OCI-LY1 (cell line): Measurements from ENCODE around the gene TSPYL6.

Experiments used
- H2AFZ ChIP-seq: fragments of 200-600 bp; sonication (generic), shearing (Covaris generic); 2 replicates; pipeline ENCODE4 v1.6.0; 2014; ENCODE audit warnings: antibody characterized with exemption, mild to moderate bottlenecking, low read length
- H3F3A ChIP-seq: fragments of 200-600 bp; sonication (generic), shearing (Covaris generic); 2 replicates; pipeline ENCODE4 v1.6.0; 2014; ENCODE audit warnings: mild to moderate bottlenecking, antibody characterized with exemption, low read length, moderate library complexity; ENCODE audit not compliant: insufficient read depth
- H3K27ac ChIP-seq: fragments of 200-600 bp; sonication (generic); 2 replicates; pipeline ENCODE4 v1.5.1; 2014; ENCODE audit warnings: low read length, mixed run types, mild to moderate bottlenecking, low read depth; ENCODE audit not compliant: poor library complexity, severe bottlenecking
- H3K27me3 ChIP-seq: fragments of 200-600 bp; sonication (generic); 2 replicates; pipeline ENCODE4 v1.6.0; 2014; ENCODE audit warnings: antibody characterized with exemption, mild to moderate bottlenecking, low read length, moderate library complexity; ENCODE audit not compliant: insufficient read depth
- H3K36me3 ChIP-seq: fragments of 200-600 bp; sonication (generic); 2 replicates; pipeline ENCODE4 v1.6.1; 2014; ENCODE audit warnings: mild to moderate bottlenecking, antibody characterized with exemption, low read length, moderate library complexity, mixed read lengths; ENCODE audit not compliant: insufficient read depth
- H3K4me1 ChIP-seq: fragments of 200-600 bp; sonication (generic); 2 replicates; pipeline ENCODE4 v1.5.1; 2014; ENCODE audit warnings: mild to moderate bottlenecking, low read length, moderate library complexity; ENCODE audit not compliant: insufficient read depth, severe bottlenecking
- H3K4me2 ChIP-seq: fragments of 200-600 bp; sonication (generic), shearing (Covaris generic); 2 replicates; pipeline ENCODE4 v1.6.1; 2014; ENCODE audit warnings: low read length
- H3K4me3 ChIP-seq: fragments of 200-600 bp; sonication (generic); 2 replicates; pipeline ENCODE4 v1.5.1; 2014; ENCODE audit warnings: low read length, low read depth, mild to moderate bottlenecking, mixed read lengths; ENCODE audit not compliant: poor library complexity, severe bottlenecking
- H3K79me2 ChIP-seq: fragments of 200-600 bp; shearing (Covaris generic); 2 replicates; pipeline ENCODE4 v1.6.1; 2016; ENCODE audit warnings: mixed run types, low read length, mixed read lengths; ENCODE audit not compliant: insufficient read depth
- H3K9ac ChIP-seq: fragments of 200-600 bp; sonication (generic), shearing (Covaris generic); 2 replicates; pipeline ENCODE4 v1.6.1; 2014; ENCODE audit warnings: mild to moderate bottlenecking, low read length, mixed read lengths
- H3K9me2 ChIP-seq: fragments of 200-600 bp; sonication (generic), shearing (Covaris generic); 2 replicates; pipeline ENCODE4 v1.6.1; 2014; ENCODE audit warnings: low read depth, mild to moderate bottlenecking, low read length, mixed read lengths
- H3K9me3 ChIP-seq: fragments of 200-600 bp; shearing (Covaris generic); 2 replicates; pipeline ENCODE4 v1.6.1; 2014; ENCODE audit warnings: low read length, mixed read lengths
- H4K20me1 ChIP-seq: fragments of 200-600 bp; sonication (generic), shearing (Covaris generic); 2 replicates; pipeline ENCODE4 v1.6.0; 2016; ENCODE audit warnings: mild to moderate bottlenecking, low read length; ENCODE audit not compliant: insufficient read depth
- EZH2 ChIP-seq: fragments of 200-600 bp; sonication (generic), shearing (Covaris generic); IDR thresholded peaks from 2 replicates; pipeline ENCODE4 v1.8.0; 2017; ENCODE audit warnings: borderline replicate concordance, mixed run types, mild to moderate bottlenecking, antibody characterized with exemption, low read length, moderate library complexity, mixed read lengths
- TF ChIP-seq, protein P1 (sequence below): fragments of 200-600 bp; sonication (generic), shearing (Covaris generic); IDR thresholded peaks from 2 replicates; pipeline ENCODE4 v1.5.1; 2017; ENCODE audit warnings: mild to moderate bottlenecking, antibody characterized with exemption, low read length, moderate library complexity, mixed read lengths

Gene TSPYL6

DNA sequence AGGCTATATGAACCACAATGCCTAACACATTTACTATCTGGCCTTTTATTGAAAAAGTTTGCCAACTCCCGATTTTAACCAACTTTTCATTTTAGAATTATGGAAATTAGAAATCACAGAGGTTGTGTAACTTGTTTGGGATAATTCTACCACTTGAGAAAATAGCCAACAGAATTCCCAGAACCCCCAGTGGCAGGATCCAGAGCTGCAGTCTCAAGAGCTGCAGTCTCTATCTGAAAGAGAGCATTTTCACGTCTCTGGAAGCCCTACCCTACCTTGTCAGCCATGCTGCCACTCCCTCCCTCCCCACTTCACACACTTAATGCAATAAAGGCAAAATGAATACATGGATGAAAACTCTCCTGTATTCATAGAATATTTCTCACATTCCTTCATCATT is 23.4 kb upstream of the TSPYL6 start:
- H3K27ac ChIP-seq: no peak overlapping the region
- H3K36me3 ChIP-seq: no peaks in the 10 kb centered on the region
- no peak overlapping the region for H3K9ac ChIP-seq
- TF ChIP-seq, protein P1, sequence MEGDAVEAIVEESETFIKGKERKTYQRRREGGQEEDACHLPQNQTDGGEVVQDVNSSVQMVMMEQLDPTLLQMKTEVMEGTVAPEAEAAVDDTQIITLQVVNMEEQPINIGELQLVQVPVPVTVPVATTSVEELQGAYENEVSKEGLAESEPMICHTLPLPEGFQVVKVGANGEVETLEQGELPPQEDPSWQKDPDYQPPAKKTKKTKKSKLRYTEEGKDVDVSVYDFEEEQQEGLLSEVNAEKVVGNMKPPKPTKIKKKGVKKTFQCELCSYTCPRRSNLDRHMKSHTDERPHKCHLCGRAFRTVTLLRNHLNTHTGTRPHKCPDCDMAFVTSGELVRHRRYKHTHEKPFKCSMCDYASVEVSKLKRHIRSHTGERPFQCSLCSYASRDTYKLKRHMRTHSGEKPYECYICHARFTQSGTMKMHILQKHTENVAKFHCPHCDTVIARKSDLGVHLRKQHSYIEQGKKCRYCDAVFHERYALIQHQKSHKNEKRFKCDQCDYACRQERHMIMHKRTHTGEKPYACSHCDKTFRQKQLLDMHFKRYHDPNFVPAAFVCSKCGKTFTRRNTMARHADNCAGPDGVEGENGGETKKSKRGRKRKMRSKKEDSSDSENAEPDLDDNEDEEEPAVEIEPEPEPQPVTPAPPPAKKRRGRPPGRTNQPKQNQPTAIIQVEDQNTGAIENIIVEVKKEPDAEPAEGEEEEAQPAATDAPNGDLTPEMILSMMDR: no peak
- no peaks in the 10 kb centered on the region for H4K20me1 ChIP-seq
- H3K9me3 ChIP-seq: no peaks in the 10 kb centered on the region
- no peak overlapping the region for H3K4me2 ChIP-seq
- no peaks in the 10 kb centered on the region for H3K79me2 ChIP-seq
- H3K4me3 ChIP-seq: no peak overlapping the region
- H3K4me1 ChIP-seq: no peaks in the 10 kb centered on the region
- no peak overlapping the region for H2AFZ ChIP-seq
- H3K27me3 ChIP-seq: no peaks in the 10 kb centered on the region
- no peaks in the 10 kb centered on the region for H3K9me2 ChIP-seq
- no peaks in the 10 kb centered on the region for H3F3A ChIP-seq

GRCh38 chr2:54275541-54275940 is 19.5 kb upstream of the TSPYL6 start:
- H3K9me3 ChIP-seq: no peaks in the 10 kb centered on the region
- H4K20me1 ChIP-seq: no peaks in the 10 kb centered on the region
- H2AFZ ChIP-seq: no peak overlapping the region
- no peaks in the 10 kb centered on the region for H3F3A ChIP-seq
- peaks cover 10% of the 10 kb centered on the region for H3K4me1 ChIP-seq
- no peak overlapping the region for H3K4me2 ChIP-seq
- peaks cover 5% of the 10 kb centered on the region; the same call in 1 of the 2 replicates for H3K36me3 ChIP-seq
- no peaks in the 10 kb centered on the region for H3K27me3 ChIP-seq
- no peak overlapping the region for H3K9ac ChIP-seq
- TF ChIP-seq, protein P1: no peak
- TF ChIP-seq EZH2: no peak
- no peak overlapping the region for H3K27ac ChIP-seq
- no peak overlapping the region for H3K4me3 ChIP-seq
- no peaks in the 10 kb centered on the region for H3K79me2 ChIP-seq
- H3K9me2 ChIP-seq: no peaks in the 10 kb centered on the region

DNA sequence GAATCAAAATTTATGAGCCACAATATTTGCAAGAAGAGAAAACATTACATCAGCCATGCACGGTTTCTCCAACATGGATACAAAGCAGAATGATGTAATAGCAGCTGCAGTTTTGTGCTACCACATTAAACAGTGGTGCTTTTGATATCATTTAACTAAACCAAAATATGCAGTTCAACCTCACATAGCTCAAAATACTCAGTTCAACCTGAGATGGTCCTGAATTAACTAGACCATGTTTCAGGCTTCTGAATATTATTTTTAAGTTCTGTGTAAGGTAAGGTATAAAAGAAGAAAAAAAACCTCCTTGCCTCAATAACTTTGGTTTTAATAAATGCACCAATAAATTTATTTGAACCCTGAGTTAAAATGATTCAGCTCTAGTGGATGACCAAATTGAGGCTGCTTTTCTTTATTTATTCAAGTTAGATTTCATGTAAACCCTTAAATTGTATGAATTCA is 18.8 kb upstream of the TSPYL6 start:
- Histone ChIP-seq H3K9ac (no peak overlapping the region), H3K27ac (no peak overlapping the region)

More for the DNA sequence above, 18.8 kb upstream of the TSPYL6 start:
- peaks cover 5% of the 10 kb centered on the region; the same call in 1 of the 2 replicates for H3K36me3 ChIP-seq
- H3K9me3 ChIP-seq: no peaks in the 10 kb centered on the region
- no peak overlapping the region for H3K4me2 ChIP-seq
- H3K4me1 ChIP-seq: peaks cover 10% of the 10 kb centered on the region
- no peaks in the 10 kb centered on the region for H4K20me1 ChIP-seq
- no peak overlapping the region for H3K4me3 ChIP-seq
- no peak overlapping the region for H2AFZ ChIP-seq
- H3K9me2 ChIP-seq: no peaks in the 10 kb centered on the region
- no peaks in the 10 kb centered on the region for H3K27me3 ChIP-seq
- H3F3A ChIP-seq: no peaks in the 10 kb centered on the region
- no peak for TF ChIP-seq EZH2
- TF ChIP-seq, protein P1: no peak
- no peaks in the 10 kb centered on the region for H3K79me2 ChIP-seq
